ENCODE measurements around the gene MGAT4B.

DNA sequence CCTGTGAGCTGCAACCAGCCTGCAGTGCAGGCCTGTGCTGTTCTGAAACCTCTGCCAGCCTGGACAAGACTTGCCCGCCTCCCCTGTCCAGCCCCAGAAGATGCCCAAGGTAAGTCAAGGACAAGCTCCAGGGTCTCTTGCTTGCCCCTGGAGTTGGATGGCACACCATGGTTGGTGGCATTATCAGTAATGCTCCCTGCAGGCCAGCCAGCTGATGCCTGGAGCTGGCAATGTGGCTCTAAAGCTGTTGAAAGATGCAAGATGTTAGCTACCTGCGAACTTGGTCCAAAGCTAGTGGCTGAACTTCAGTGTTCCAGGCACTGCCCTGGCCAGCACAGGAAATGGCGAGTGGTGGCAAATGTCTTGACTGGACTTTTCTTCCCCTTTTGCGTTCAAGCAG, 26.8 kb downstream of the MGAT4B start:
- TF ChIP-seq CTCF (IDR thresholded peaks at IDR 0.05) (no peak), POLR2A (IDR thresholded peaks at IDR 0.05) (no peak)
